Measurements from ENCODE around the gene SLX9. TPM values are rescaled to one million over a fixed set of nuclear protein-coding genes. Genes with fewer than 3 reads are reported as not detected.

SLX9 gene
- total RNA-seq, 1 donor from 2014 or later, result 24.0 TPM

GRCh38 chr21:44980562-44981489, 41.0 kb downstream of the SLX9 start:
- H3K27ac Mint-ChIP-seq (ENCODE audit: unreplicated experiment), result peak overlapping the region; percentile 36
- no peaks in the 10 kb centered on the region for H3K9me3 Mint-ChIP-seq (ENCODE audit: low read depth)
- H3K4me1 Mint-ChIP-seq (ENCODE audit: low read depth), result peaks cover 15% of the 10 kb centered on the region
- no peak overlapping the region for H3K4me3 Mint-ChIP-seq (ENCODE audit: unreplicated experiment)
- no peaks in the 10 kb centered on the region for H3K27me3 Mint-ChIP-seq (ENCODE audit: low read depth)
- no peaks in the 10 kb centered on the region for H3K36me3 Mint-ChIP-seq (ENCODE audit: low read depth)
- no peak for TF ChIP-seq CTCF (IDR thresholded peaks at IDR 0.05)
- DNase-seq (ENCODE audit: low spot score), result no peak

GRCh38 chr21:44982558-44983250, 42.9 kb downstream of the SLX9 start:
- Mint-ChIP-seq H3K4me1 (ENCODE audit: low read depth) (peaks cover 15% of the 10 kb centered on the region), H3K4me3 (ENCODE audit: unreplicated experiment) (no peak overlapping the region), H3K27ac (ENCODE audit: unreplicated experiment) (peak overlapping the region; percentile 88), H3K9me3 (ENCODE audit: low read depth) (no peaks in the 10 kb centered on the region), H3K36me3 (ENCODE audit: low read depth) (no peaks in the 10 kb centered on the region), H3K27me3 (ENCODE audit: low read depth) (no peaks in the 10 kb centered on the region)
- no peak for TF ChIP-seq CTCF (IDR thresholded peaks at IDR 0.05)
- peak; percentile 88 for DNase-seq (ENCODE audit: low spot score)

- peak; percentile 26 for TF ChIP-seq CTCF (IDR thresholded peaks at IDR 0.05)
- H3K4me1 Mint-ChIP-seq (ENCODE audit: low read depth), result peaks cover 15% of the 10 kb centered on the region
- H3K27ac Mint-ChIP-seq (ENCODE audit: unreplicated experiment), result peak overlapping the region; percentile 88
- no peaks in the 10 kb centered on the region for H3K36me3 Mint-ChIP-seq (ENCODE audit: low read depth)
- H3K4me3 Mint-ChIP-seq (ENCODE audit: unreplicated experiment), result no peak overlapping the region
- DNase-seq (ENCODE audit: low spot score), result peak; percentile 79
- no peaks in the 10 kb centered on the region for H3K27me3 Mint-ChIP-seq (ENCODE audit: low read depth)
- no peaks in the 10 kb centered on the region for H3K9me3 Mint-ChIP-seq (ENCODE audit: low read depth)
These were observed 43.8 kb downstream of the SLX9 start for GRCh38 chr21:44983421-44984206.

- Mint-ChIP-seq H3K4me3 (ENCODE audit: unreplicated experiment) (no peak overlapping the region), H3K9me3 (ENCODE audit: low read depth) (no peaks in the 10 kb centered on the region), H3K27me3 (ENCODE audit: low read depth) (no peaks in the 10 kb centered on the region), H3K36me3 (ENCODE audit: low read depth) (no peaks in the 10 kb centered on the region), H3K27ac (ENCODE audit: unreplicated experiment) (no peak overlapping the region), H3K4me1 (ENCODE audit: low read depth) (peaks cover 17% of the 10 kb centered on the region)
- peak; percentile 65 for DNase-seq (ENCODE audit: low spot score)
- no peak for TF ChIP-seq CTCF (IDR thresholded peaks at IDR 0.05)
These were observed 44.6 kb downstream of the SLX9 start for GRCh38 chr21:44984428-44984791.
